ENCODE results near the gene NLGN4Y. TPM values are rescaled to one million over a fixed set of nuclear protein-coding genes. Genes with fewer than 3 reads are reported as not detected.

Gene NLGN4Y
- total RNA-seq, 1 donor from 2014 or later = not detected

- H3K9me3 Mint-ChIP-seq (ENCODE audit: low read depth) = no peaks in the 10 kb centered on the region
- TF ChIP-seq CTCF (IDR thresholded peaks at IDR 0.05; ENCODE audit: unreplicated experiment) = no peak
These were observed 183.8 kb downstream of the NLGN4Y start for GRCh38 chrY:14708158-14708557.

GRCh38 chrY:14741596-14741995, 217.3 kb downstream of the NLGN4Y start:
- H3K27ac Mint-ChIP-seq = no peak overlapping the region
- H3K9me3 Mint-ChIP-seq (ENCODE audit: low read depth) = no peaks in the 10 kb centered on the region
- H3K4me3 Mint-ChIP-seq (ENCODE audit: low read depth) = no peak overlapping the region
- H3K27me3 Mint-ChIP-seq = no peaks in the 10 kb centered on the region
- DNase-seq (ENCODE audit: low spot score, unreplicated experiment) = no peak
- no peak for TF ChIP-seq CTCF (IDR thresholded peaks at IDR 0.05; ENCODE audit: unreplicated experiment)
- H3K4me1 Mint-ChIP-seq (ENCODE audit: low read depth) = no peaks in the 10 kb centered on the region
- no peaks in the 10 kb centered on the region for H3K36me3 Mint-ChIP-seq (ENCODE audit: insufficient read depth)

More at GRCh38 chrY:14708158-14708557, 183.8 kb downstream of the NLGN4Y start:
- DNase-seq (ENCODE audit: low spot score, unreplicated experiment) = no peak
- Mint-ChIP-seq H3K4me1 (ENCODE audit: low read depth) (no peaks in the 10 kb centered on the region), H3K4me3 (ENCODE audit: low read depth) (no peak overlapping the region), H3K27me3 (no peaks in the 10 kb centered on the region), H3K27ac (no peak overlapping the region), H3K36me3 (ENCODE audit: insufficient read depth) (no peaks in the 10 kb centered on the region)

- no peaks in the 10 kb centered on the region for H3K36me3 Mint-ChIP-seq (ENCODE audit: insufficient read depth)
- no peaks in the 10 kb centered on the region for H3K27me3 Mint-ChIP-seq
- no peak overlapping the region for H3K27ac Mint-ChIP-seq
- DNase-seq (ENCODE audit: low spot score, unreplicated experiment) = no peak
- TF ChIP-seq CTCF (IDR thresholded peaks at IDR 0.05; ENCODE audit: unreplicated experiment) = no peak
- H3K4me3 Mint-ChIP-seq (ENCODE audit: low read depth) = no peak overlapping the region
- H3K4me1 Mint-ChIP-seq (ENCODE audit: low read depth) = no peaks in the 10 kb centered on the region
- H3K9me3 Mint-ChIP-seq (ENCODE audit: low read depth) = no peaks in the 10 kb centered on the region
These were observed 224.0 kb downstream of the NLGN4Y start for GRCh38 chrY:14748329-14748728.

- Mint-ChIP-seq H3K4me1 (ENCODE audit: low read depth) (no peaks in the 10 kb centered on the region), H3K9me3 (ENCODE audit: low read depth) (no peaks in the 10 kb centered on the region)
- TF ChIP-seq CTCF (IDR thresholded peaks at IDR 0.05; ENCODE audit: unreplicated experiment) = no peak
These were observed 231.2 kb downstream of the NLGN4Y start for GRCh38 chrY:14755571-14755970.

GRCh38 chrY:14762903-14763302, 238.6 kb downstream of the NLGN4Y start:
- no peaks in the 10 kb centered on the region for H3K27me3 Mint-ChIP-seq
- no peaks in the 10 kb centered on the region for H3K9me3 Mint-ChIP-seq (ENCODE audit: low read depth)
- H3K4me3 Mint-ChIP-seq (ENCODE audit: low read depth) = no peak overlapping the region
- DNase-seq (ENCODE audit: low spot score, unreplicated experiment) = no peak
- no peak overlapping the region for H3K27ac Mint-ChIP-seq
- H3K36me3 Mint-ChIP-seq (ENCODE audit: insufficient read depth) = no peaks in the 10 kb centered on the region
- H3K4me1 Mint-ChIP-seq (ENCODE audit: low read depth) = no peaks in the 10 kb centered on the region
- TF ChIP-seq CTCF (IDR thresholded peaks at IDR 0.05; ENCODE audit: unreplicated experiment) = no peak

More at GRCh38 chrY:14755571-14755970, 231.2 kb downstream of the NLGN4Y start:
- no peak overlapping the region for H3K27ac Mint-ChIP-seq
- H3K27me3 Mint-ChIP-seq = no peaks in the 10 kb centered on the region
- DNase-seq (ENCODE audit: low spot score, unreplicated experiment) = no peak
- H3K4me3 Mint-ChIP-seq (ENCODE audit: low read depth) = no peak overlapping the region
- H3K36me3 Mint-ChIP-seq (ENCODE audit: insufficient read depth) = no peaks in the 10 kb centered on the region
